Medulla oblongata (tissue), 1 donor: ENCODE measurements around the gene SFSWAP.
"Not testable (repeated sequence)": the region's sequence is repeated elsewhere in the genome, so short reads cannot be mapped to it uniquely, and the experiment has no call there.

Experiments used
- DNase-seq: peaks from one replicate; pipeline ENCODE4 v3.0.0-alpha.2; 2015; ENCODE audit errors: extremely low spot score

The SFSWAP gene

DNA sequence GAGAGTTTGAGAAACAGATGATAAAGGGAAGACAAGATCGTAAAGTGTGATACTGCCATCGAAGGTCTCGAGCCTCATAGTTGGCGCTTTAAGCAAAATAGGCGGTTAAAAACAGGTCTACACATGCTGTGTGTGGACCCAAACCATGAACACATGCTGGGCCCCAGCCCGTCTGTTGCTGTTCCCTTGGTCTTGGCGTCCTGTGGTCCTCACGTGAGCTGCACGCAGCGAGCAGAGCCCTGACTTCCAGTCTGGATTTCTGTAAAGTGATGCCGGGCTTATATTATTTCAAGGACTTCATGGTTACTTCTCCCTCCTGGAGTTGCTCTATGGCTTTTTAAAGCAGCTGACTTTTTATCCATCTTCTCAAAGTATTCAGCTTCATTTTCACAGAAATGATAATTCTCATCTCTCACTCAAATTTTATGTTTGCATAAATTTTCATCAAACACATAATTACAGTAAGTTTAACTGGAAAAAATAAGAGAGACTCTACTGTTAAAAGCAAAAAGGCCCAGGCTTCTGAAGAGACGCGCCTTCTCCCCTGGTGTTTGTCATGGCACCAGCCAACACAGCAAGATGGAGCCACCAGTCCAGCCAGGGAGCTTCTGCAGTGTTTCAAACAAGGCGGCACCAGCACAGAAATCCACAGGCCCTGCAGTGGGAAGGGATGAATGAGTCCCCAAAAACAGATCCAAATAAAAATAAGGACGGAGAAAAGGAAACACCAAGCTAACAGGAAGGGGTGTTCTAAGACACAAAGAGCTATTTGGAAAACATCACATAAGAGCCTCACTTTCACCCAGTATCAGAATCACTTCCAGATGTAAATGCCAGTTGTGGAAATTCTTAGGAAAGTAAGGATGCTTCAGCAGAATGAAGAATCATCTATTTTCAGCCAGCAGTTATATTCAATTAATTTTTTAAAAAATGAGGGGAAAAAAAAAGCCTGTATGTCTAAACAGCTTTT lies 24.9 kb downstream of the SFSWAP start:
- peak; percentile 7 for DNase-seq

- no peak for DNase-seq
Measured at GRCh38 chr12:131736446-131737149, 25.7 kb downstream of the SFSWAP start.

GRCh38 chr12:131737150-131737827 lies 26.4 kb downstream of the SFSWAP start:
- no peak for DNase-seq

DNA sequence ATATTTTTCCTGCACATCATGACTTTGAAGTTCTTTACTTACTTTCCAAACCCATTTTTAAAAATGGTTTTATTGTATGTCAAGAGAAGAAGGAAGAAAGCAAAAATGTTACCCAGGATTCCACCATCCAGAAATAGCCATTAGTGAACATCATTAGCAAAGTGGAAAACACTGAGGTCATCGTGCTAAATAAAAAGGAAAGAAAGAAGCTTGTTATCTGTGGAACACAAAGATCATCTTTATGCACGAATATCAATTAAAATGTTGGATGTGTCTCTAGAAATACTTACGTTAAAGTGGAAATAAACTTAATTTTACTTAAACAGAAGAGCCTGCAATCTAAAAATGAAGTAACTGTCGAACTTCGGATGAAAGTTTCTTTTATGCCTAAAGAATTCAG lies 27.3 kb downstream of the SFSWAP start:
- peak; percentile 67 for DNase-seq

DNA sequence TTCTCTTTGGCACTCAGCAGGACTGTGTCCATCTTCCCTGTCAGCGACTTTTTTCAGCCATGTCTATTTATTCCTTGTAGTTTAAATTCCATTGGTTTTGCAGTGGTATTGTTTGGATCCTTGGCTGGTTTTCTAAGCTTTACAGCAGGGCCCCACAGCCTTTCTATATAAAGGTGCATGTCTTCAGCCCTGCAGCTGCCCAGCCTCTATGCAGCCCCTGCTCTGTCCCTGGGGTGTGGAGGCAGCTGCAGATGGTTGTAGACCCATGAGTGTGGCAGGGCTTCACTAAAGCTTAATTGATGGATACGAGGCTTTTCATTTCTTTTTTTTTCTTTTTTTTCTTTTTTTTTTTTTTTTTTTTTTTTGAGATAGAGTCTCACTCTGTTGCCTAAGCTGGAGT lies 29.7 kb downstream of the SFSWAP start:
- DNase-seq: no peak

- DNase-seq: not testable (repeated sequence)
Measured at GRCh38 chr12:131742761-131743160, 31.9 kb downstream of the SFSWAP start.

DNA sequence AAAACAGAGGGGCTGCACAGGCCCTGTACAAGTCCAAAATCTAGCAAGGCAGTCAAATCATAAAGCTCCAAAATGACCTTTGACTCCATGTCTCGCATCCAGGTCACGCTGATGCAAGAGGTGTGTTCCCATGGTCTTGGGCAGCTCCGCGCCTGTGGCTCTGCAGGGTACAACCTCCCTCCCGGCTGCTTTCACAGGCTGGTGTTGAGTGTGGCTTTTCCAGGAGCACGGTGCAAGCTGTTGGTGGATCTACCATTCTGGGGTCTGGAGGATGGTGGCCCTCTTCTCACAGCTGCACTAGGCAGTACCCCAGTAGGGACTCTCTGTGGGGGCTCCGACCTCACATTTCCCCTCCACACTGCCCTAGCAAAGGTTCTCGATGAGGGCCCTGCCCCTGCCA lies 32.5 kb downstream of the SFSWAP start:
- DNase-seq: not testable (repeated sequence)

- DNase-seq: not testable (repeated sequence)
Measured at GRCh38 chr12:131743880-131744279, 33.0 kb downstream of the SFSWAP start.

DNA sequence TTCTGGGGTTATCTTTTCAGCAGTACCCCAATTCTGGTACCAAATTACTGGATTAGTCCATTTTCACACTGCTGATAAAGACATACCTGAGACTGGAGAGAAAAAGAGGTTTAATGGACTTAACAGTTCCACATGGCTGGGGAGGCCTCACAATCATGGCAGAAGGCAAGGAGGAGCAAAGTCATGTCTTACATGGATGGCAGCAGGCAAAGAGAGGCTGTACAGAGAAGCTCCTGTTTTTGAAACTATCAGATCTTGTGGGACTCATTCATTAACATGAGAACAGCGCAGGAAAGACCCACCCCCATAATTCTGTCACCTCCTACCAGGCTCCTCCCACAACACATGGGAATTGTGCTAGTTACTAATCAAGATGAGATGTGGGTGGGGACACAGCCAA lies 33.8 kb downstream of the SFSWAP start:
- not testable (repeated sequence) for DNase-seq

- no peak for DNase-seq
Measured at GRCh38 chr12:131745706-131746105, 34.8 kb downstream of the SFSWAP start.

DNA sequence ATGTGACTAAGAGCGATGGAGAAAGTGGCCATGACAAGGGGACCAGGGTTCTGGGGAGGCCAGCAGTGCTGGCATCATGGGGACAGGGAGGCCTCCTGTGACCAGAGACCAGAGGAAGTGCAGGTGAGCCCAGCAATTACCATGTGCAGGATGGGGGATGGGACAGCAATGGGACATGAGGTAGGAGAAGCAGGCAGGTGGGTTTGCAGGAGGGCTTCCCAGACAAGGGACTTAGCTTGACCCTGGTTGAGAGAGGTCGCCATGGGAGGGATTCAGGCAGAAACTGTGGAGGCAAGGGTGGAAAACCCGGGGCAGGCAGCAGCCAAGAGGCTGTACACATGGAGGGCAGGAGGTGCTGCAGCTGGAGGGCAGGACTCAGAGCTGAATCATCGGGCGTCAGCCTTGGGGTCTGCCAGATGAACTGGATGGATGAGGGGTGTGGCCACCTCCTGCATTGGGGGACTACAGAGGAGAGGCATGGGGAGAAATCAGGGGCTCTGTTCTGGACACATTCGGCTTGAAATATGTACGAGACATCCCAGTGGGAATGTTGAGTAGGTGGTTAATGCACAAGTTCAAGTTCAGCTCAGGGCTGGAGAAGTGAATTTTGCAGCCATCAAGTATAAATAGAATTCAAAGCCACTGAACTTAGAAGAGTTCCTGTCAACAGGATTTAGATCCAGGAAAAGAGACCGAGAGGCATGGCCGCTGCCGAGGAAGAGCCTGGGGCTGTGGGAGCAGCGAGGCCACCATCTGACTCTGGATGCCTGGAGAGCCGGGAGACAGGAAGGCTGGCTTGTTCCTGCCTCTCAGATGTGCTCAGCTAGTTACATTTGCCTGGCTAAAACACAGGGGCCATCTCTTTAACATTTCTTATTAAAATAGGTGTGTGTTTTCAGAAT lies 36.6 kb downstream of the SFSWAP start:
- no peak for DNase-seq

GRCh38 chr12:131749618-131750315 lies 38.9 kb downstream of the SFSWAP start:
- no peak for DNase-seq

DNA sequence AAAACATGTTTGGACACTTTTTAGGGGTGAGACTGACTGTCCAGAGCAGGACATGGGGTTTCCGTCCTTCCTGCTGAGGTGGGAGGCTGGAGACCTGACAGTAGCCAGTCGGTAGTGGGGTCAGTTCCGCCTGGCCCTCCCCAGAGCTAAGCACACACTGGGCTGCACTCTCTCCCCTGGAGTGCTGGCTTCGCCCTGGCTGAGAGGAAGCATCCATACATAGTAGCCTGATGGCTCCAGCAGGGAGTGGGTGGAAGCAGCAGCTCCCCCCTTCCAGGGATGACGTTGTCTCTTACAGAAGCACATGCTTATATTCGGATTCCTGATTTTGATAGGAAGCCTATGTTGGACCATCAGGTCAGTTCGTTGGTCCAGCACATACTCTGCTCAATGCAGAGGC lies 40.4 kb downstream of the SFSWAP start:
- no peak for DNase-seq

DNA sequence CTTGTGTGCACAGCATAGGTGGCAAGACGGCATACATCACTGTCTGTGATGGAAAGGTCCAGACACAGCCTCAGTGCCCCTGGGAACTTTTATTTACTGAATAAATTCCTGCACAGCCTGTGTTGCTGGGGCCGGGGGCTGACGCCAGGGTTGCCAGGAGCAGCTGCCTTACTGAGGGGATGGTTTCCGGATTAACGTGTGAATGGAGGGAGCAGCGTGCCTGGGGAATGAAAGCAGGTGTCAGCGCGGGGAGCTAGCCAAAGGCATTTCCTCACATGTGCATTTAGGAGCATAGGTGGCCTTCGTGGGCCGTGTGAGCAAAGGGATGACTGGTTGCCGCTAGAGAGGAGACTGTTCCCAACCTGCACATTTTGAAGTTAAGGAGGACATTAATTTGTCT lies 41.6 kb downstream of the SFSWAP start:
- DNase-seq: no peak

DNA sequence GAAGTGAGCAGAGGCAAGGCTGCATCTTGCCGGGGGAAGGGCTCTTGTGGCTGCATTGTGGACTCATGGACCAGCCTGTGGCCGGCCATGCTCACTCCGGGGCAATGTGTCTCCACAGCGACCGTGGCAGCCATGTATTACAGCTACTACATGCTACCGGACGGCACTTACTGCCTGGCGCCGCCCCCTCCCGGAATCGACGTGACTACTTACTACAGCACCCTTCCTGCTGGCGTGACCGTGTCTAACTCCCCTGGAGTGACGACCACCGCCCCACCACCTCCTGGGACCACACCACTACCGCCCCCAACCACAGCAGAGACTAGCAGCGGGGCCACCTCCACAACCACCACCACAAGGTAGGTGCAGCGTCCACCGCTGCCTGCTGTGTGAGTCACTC lies 42.1 kb downstream of the SFSWAP start:
- DNase-seq: no peak

DNA sequence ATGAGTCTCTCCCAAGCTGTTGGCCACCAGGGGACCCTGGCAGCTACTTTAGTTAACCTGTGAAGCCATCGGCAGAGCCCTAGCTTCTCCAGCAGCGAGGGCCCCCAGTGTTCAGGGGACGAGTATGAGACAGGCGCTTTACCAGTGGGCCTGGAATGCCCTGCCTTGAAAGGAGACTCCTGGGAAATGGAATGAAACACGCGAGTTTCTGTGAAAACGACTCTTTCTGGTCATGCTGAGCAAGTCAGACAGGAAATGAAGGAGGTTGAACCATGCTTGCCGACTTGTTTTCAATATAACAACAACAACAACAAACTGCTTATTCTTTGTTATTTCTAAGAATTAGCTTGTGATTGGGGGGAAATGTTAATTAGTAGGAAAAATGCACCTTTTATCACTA lies 42.9 kb downstream of the SFSWAP start:
- DNase-seq: no peak

DNA sequence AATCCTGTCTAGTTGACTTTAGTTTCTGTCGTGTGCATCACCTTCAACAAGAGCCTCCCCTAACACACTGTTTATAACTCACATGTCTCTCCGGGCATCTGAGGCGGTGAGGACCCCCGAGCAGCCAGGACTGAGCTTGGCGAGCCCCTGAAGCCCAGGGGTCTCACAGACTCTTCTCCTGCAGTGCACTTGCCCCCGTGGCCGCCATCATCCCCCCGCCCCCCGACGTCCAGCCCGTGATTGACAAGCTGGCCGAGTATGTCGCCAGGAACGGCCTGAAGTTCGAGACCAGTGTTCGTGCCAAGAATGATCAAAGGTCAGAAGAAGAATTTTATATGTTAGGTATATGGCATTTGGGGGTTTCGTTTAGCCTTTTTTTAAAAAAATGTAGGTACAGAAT lies 43.3 kb downstream of the SFSWAP start:
- DNase-seq: no peak

GRCh38 chr12:131755305-131756113 lies 44.6 kb downstream of the SFSWAP start:
- no peak for DNase-seq

- no peak for DNase-seq
Measured at GRCh38 chr12:131756441-131756840, 45.6 kb downstream of the SFSWAP start.

- no peak for DNase-seq
Measured at GRCh38 chr12:131757111-131757510, 46.2 kb downstream of the SFSWAP start.
